ENCODE results near the gene VAT1L. TPM values are rescaled to one million over a fixed set of nuclear protein-coding genes. Genes with fewer than 3 reads are reported as not detected.

Gene VAT1L
- polyA plus RNA-seq, 3 donors from 2014 or later, result not detected

- H3K27ac Mint-ChIP-seq, result no peak overlapping the region
- no peaks in the 10 kb centered on the region for H3K36me3 Mint-ChIP-seq
- H3K27me3 Mint-ChIP-seq (ENCODE audit: low read depth in 3 of 3), result peaks cover 3 to 6% (median 3%) of the 10 kb centered on the region in 3 donors
- no peaks in the 10 kb centered on the region for H3K9me3 Mint-ChIP-seq
- DNase-seq, result no peak
- no peaks in the 10 kb centered on the region for H3K4me1 Mint-ChIP-seq
- H3K4me3 Mint-ChIP-seq, result no peak overlapping the region
Observed at GRCh38 chr16:77905374-77905920, 117.1 kb downstream of the VAT1L start.

GRCh38 chr16:77910021-77910420, 121.7 kb downstream of the VAT1L start:
- Mint-ChIP-seq H3K27me3 (ENCODE audit: low read depth in 3 of 3) (peaks cover 0 to 3% (median 0%) of the 10 kb centered on the region in 3 donors), H3K36me3 (no peaks in the 10 kb centered on the region), H3K9me3 (no peaks in the 10 kb centered on the region), H3K4me1 (no peaks in the 10 kb centered on the region), H3K27ac (no peak overlapping the region), H3K4me3 (no peak overlapping the region)
- no peak for DNase-seq

- no peak for DNase-seq
Observed at GRCh38 chr16:77912617-77913016, 124.3 kb downstream of the VAT1L start.

GRCh38 chr16:77913738-77914253, 125.4 kb downstream of the VAT1L start:
- Mint-ChIP-seq H3K4me1 (no peaks in the 10 kb centered on the region), H3K9me3 (no peaks in the 10 kb centered on the region), H3K27ac (no peak overlapping the region), H3K36me3 (no peaks in the 10 kb centered on the region), H3K27me3 (ENCODE audit: low read depth in 3 of 3) (peaks cover 0 to 3% (median 2%) of the 10 kb centered on the region in 3 donors), H3K4me3 (no peak overlapping the region)
- no peak for DNase-seq

More at GRCh38 chr16:77912617-77913016, 124.3 kb downstream of the VAT1L start:
- Mint-ChIP-seq H3K36me3 (no peaks in the 10 kb centered on the region), H3K27ac (no peak overlapping the region), H3K4me1 (no peaks in the 10 kb centered on the region), H3K9me3 (no peaks in the 10 kb centered on the region), H3K27me3 (ENCODE audit: low read depth in 3 of 3) (peaks cover 0 to 2% (median 0%) of the 10 kb centered on the region in 3 donors), H3K4me3 (no peak overlapping the region)

GRCh38 chr16:77916111-77916510, 127.7 kb downstream of the VAT1L start:
- no peaks in the 10 kb centered on the region for H3K4me1 Mint-ChIP-seq
- DNase-seq, result no peak
- no peaks in the 10 kb centered on the region for H3K36me3 Mint-ChIP-seq
- H3K27me3 Mint-ChIP-seq (ENCODE audit: low read depth in 3 of 3), result peaks cover 0 to 3% (median 2%) of the 10 kb centered on the region in 3 donors
- no peak overlapping the region for H3K27ac Mint-ChIP-seq
- H3K9me3 Mint-ChIP-seq, result peaks cover 0 to 2% (median 0%) of the 10 kb centered on the region in 6 donors
- no peak overlapping the region for H3K4me3 Mint-ChIP-seq

GRCh38 chr16:77917971-77918370, 129.6 kb downstream of the VAT1L start:
- Mint-ChIP-seq H3K4me1 (no peaks in the 10 kb centered on the region), H3K27me3 (ENCODE audit: low read depth in 3 of 3) (peaks cover 0 to 3% (median 2%) of the 10 kb centered on the region in 3 donors), H3K36me3 (no peaks in the 10 kb centered on the region), H3K4me3 (no peak overlapping the region), H3K27ac (no peak overlapping the region), H3K9me3 (peaks cover 0 to 2% (median 0%) of the 10 kb centered on the region in 6 donors)
- DNase-seq, result no peak

GRCh38 chr16:77918809-77919707, 130.7 kb downstream of the VAT1L start:
- Mint-ChIP-seq H3K4me3 (no peak overlapping the region), H3K27ac (no peak overlapping the region), H3K4me1 (no peaks in the 10 kb centered on the region), H3K27me3 (ENCODE audit: low read depth in 3 of 3) (peaks cover 0 to 3% (median 2%) of the 10 kb centered on the region in 3 donors), H3K36me3 (no peaks in the 10 kb centered on the region), H3K9me3 (peaks cover 0 to 2% (median 0%) of the 10 kb centered on the region in 6 donors)
- DNase-seq, result no peak

- Mint-ChIP-seq H3K9me3 (peaks cover 0 to 2% (median 0%) of the 10 kb centered on the region in 6 donors), H3K36me3 (no peaks in the 10 kb centered on the region), H3K4me3 (no peak overlapping the region), H3K27me3 (ENCODE audit: low read depth in 3 of 3) (peaks cover 0 to 3% (median 3%) of the 10 kb centered on the region in 3 donors), H3K4me1 (no peaks in the 10 kb centered on the region), H3K27ac (no peak overlapping the region)
- no peak for DNase-seq
Observed at GRCh38 chr16:77919761-77920415, 131.5 kb downstream of the VAT1L start.

- peaks cover 0 to 2% (median 0%) of the 10 kb centered on the region in 6 donors for H3K9me3 Mint-ChIP-seq
- H3K4me3 Mint-ChIP-seq, result no peak overlapping the region
- H3K4me1 Mint-ChIP-seq, result no peaks in the 10 kb centered on the region
Observed at GRCh38 chr16:77920984-77921383, 132.6 kb downstream of the VAT1L start.

GRCh38 chr16:77922228-77922754, 133.9 kb downstream of the VAT1L start:
- no peaks in the 10 kb centered on the region for H3K4me1 Mint-ChIP-seq
- H3K36me3 Mint-ChIP-seq, result no peaks in the 10 kb centered on the region
- H3K27ac Mint-ChIP-seq, result no peak overlapping the region
- DNase-seq, result no peak
- H3K27me3 Mint-ChIP-seq (ENCODE audit: low read depth in 3 of 3), result peaks cover 1 to 3% (median 2%) of the 10 kb centered on the region in 3 donors
- no peak overlapping the region for H3K4me3 Mint-ChIP-seq
- peaks cover 0 to 2% (median 0%) of the 10 kb centered on the region in 6 donors for H3K9me3 Mint-ChIP-seq

More at GRCh38 chr16:77920984-77921383, 132.6 kb downstream of the VAT1L start:
- DNase-seq, result no peak
- Mint-ChIP-seq H3K36me3 (no peaks in the 10 kb centered on the region), H3K27ac (no peak overlapping the region), H3K27me3 (ENCODE audit: low read depth in 3 of 3) (peaks cover 0 to 3% (median 3%) of the 10 kb centered on the region in 3 donors)

GRCh38 chr16:77925531-77925930, 137.2 kb downstream of the VAT1L start:
- DNase-seq, result no peak
- Mint-ChIP-seq H3K4me1 (no peaks in the 10 kb centered on the region), H3K36me3 (no peaks in the 10 kb centered on the region), H3K4me3 (no peak overlapping the region), H3K9me3 (no peaks in the 10 kb centered on the region), H3K27me3 (ENCODE audit: low read depth in 3 of 3) (peaks cover 5 to 6% (median 5%) of the 10 kb centered on the region in 3 donors), H3K27ac (no peak overlapping the region)

- H3K4me3 Mint-ChIP-seq, result no peak overlapping the region
- no peaks in the 10 kb centered on the region for H3K36me3 Mint-ChIP-seq
Observed at GRCh38 chr16:77928096-77928495, 139.7 kb downstream of the VAT1L start.

GRCh38 chr16:77929004-77929403, 140.6 kb downstream of the VAT1L start:
- H3K4me3 Mint-ChIP-seq, result no peak overlapping the region
- no peak overlapping the region for H3K27ac Mint-ChIP-seq
- H3K4me1 Mint-ChIP-seq, result no peaks in the 10 kb centered on the region
- H3K27me3 Mint-ChIP-seq (ENCODE audit: low read depth in 3 of 3), result peaks cover 6 to 8% (median 8%) of the 10 kb centered on the region in 3 donors
- DNase-seq, result no peak
- no peaks in the 10 kb centered on the region for H3K9me3 Mint-ChIP-seq
- H3K36me3 Mint-ChIP-seq, result no peaks in the 10 kb centered on the region

More at GRCh38 chr16:77928096-77928495, 139.7 kb downstream of the VAT1L start:
- Mint-ChIP-seq H3K27me3 (ENCODE audit: low read depth in 3 of 3) (peaks cover 5 to 6% (median 5%) of the 10 kb centered on the region in 3 donors), H3K27ac (no peak overlapping the region), H3K9me3 (no peaks in the 10 kb centered on the region), H3K4me1 (no peaks in the 10 kb centered on the region)
- DNase-seq, result no peak
